ENCODE measurements around the gene ACLY.

Gene ACLY

DNA sequence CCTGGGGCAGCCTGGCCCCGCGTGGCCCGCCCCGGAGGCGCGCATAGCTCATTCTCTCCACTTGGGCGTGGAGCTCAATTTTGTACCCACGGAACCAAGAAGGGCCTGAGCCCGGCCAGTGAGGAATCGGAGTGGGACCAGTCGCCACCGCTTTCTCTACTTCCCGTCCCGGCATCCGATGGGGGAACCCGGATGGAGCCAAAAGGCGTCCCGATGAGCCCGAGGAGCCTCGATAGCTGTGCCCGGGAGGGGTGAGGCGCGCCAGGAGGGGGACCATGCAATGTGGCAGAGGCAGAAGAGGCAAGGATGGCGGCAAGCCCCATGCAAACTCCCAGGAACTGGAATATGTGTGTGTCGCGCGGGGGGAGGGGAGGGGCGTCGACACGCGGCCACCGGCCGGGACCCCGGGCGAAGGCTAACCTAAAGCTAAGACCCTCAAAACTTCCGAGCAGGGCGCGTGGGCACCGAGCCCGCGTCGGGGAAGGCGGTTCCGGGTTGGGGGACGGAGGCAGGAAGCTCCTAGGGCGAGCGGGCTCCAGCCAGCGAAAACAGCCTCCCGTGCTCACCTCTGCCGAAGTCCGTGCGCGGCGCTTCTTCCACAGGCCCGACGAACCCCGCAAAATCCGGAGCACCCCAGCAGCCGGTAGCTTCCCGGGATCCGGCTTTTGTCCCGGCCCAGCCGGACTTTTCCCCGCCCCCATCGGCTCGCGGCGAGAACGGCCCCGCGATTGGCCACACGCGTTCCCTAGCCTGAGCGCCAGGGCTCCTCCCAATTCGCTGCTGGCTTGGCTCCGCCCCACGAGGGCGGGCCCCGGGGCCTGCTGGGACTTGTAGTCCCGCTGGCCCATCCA, at the start of gene ACLY:
ACLY (minus strand) TSS at position 638 of the 851 bp plus-strand sequence. CDS start 5,078 bp downstream, outside the sequence.
- Mint-ChIP-seq H3K27me3 (no peaks in the 10 kb centered on the region), H3K9me3 (no peaks in the 10 kb centered on the region), H3K4me1 (peaks cover 31% of the 10 kb centered on the region), H3K36me3 (peaks cover 2% of the 10 kb centered on the region), H3K27ac (peak within 1 kb of the TSS; percentile 80), H3K4me3 (peak within 1 kb of the TSS; percentile 89)

DNA sequence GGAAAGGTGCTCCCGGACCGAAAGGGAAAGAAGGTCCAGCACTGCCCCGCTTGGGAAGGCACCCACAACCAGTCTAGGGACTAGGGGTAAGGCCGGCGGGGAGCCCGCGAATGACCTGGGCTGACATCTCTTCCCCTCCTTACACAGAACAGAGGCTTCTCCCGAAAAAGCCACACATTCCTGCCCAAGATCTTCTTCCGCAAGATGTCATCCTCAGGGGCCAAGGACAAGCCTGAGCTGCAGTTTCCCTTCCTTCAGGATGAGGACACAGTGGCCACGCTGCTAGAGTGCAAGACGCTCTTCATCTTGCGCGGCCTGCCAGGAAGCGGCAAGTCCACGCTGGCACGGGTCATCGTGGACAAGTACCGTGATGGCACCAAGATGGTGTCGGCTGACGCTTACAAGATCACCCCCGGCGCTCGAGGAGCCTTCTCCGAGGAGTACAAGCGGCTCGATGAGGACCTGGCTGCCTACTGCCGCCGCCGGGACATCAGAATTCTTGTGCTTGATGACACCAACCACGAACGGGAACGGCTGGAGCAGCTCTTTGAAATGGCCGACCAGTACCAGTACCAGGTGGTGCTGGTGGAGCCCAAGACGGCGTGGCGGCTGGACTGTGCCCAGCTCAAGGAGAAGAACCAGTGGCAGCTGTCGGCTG, 49.3 kb upstream of the ACLY start:
- H3K27me3 Mint-ChIP-seq = no peaks in the 10 kb centered on the region
- H3K4me3 Mint-ChIP-seq = peak overlapping the region; percentile 87
- H3K9me3 Mint-ChIP-seq = no peaks in the 10 kb centered on the region
- H3K4me1 Mint-ChIP-seq = peaks cover 48% of the 10 kb centered on the region
- H3K36me3 Mint-ChIP-seq = no peaks in the 10 kb centered on the region
- H3K27ac Mint-ChIP-seq = peak overlapping the region; percentile 84

DNA sequence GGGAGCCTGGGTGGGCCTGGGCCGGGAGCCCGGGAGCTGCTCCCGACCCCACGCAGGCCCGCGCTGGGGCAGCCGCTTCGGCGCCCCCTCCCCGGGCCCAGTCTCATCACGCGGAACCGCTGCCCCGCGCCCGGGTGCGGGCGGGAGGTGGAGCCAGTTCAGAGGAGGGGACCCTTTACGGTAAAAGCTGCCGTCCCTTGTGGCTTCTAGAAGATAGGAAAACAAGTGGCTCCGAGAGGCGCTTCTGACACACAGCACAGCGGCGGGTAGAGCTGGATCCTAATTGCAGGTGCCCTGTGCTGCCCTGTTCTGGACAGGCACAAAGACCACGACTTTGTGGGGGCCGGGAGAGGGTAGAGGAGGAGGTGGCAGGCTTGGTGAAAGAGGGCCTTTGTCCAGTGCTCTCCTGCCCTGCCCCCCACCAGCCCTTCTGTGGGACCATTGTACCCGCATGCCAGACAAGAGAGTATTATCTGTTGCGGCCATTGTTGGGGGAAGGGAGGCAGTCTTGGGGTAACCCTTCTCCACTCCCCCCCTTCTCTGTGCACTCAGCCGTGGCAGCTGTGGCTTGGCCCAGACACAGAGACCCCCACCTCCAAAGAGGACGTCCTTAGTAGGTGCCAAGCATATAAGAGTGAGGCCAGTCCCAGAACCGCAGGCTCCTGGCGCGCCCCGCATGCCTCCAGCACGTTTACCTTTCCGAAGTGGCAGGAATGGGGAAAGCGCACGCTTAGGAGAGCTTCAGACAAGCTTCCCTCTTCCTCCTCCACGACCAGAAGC, 48.6 kb upstream of the ACLY start:
- Mint-ChIP-seq H3K27ac (peak overlapping the region; percentile 84), H3K9me3 (no peaks in the 10 kb centered on the region), H3K4me3 (peak overlapping the region; percentile 87), H3K4me1 (peaks cover 44% of the 10 kb centered on the region), H3K36me3 (no peaks in the 10 kb centered on the region), H3K27me3 (no peaks in the 10 kb centered on the region)

DNA sequence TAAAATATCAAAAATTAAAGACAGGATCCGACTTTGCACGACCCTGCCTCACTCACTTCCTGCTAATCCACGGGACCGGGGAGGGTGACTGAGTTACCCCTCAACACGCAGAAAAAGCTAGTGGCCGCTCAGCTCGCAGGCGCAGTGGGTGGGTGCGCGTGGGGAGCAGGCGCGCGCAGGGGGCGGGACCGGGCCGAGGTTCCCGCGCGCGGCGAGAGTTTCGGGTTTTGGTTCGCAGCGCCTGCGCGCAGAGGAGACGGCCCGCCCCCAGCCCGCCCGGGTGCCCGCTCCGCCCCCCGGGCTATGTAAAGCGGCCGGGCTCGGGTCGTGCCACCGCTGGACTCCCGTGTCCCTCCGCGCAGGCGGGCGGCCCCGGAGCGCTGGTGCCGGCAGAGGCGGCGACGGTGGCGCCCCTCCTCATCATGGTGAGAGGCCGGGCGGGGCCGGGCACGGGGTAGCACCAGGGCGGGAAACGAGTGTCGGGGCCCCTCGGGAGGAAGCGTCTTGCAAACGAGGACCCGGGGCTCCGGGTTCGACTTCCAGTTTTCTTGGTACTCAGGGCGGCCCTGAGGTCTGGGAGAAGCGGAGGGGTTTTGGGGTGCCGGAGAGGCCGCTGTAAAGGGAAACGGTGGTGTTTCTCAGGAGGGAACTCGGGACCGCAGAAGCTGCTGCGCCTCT, 47.9 kb upstream of the ACLY start, which contains the start of gene CNP:
CNP (plus strand) TSS at position 333 of the 678 bp plus-strand sequence; CDS start at position 423, 90 bp downstream.
- Mint-ChIP-seq H3K4me3 (peak within 1 kb of the TSS; percentile 87), H3K27ac (peak within 1 kb of the TSS; percentile 84), H3K27me3 (no peaks in the 10 kb centered on the region), H3K9me3 (no peaks in the 10 kb centered on the region), H3K4me1 (peaks cover 42% of the 10 kb centered on the region), H3K36me3 (no peaks in the 10 kb centered on the region)

DNA sequence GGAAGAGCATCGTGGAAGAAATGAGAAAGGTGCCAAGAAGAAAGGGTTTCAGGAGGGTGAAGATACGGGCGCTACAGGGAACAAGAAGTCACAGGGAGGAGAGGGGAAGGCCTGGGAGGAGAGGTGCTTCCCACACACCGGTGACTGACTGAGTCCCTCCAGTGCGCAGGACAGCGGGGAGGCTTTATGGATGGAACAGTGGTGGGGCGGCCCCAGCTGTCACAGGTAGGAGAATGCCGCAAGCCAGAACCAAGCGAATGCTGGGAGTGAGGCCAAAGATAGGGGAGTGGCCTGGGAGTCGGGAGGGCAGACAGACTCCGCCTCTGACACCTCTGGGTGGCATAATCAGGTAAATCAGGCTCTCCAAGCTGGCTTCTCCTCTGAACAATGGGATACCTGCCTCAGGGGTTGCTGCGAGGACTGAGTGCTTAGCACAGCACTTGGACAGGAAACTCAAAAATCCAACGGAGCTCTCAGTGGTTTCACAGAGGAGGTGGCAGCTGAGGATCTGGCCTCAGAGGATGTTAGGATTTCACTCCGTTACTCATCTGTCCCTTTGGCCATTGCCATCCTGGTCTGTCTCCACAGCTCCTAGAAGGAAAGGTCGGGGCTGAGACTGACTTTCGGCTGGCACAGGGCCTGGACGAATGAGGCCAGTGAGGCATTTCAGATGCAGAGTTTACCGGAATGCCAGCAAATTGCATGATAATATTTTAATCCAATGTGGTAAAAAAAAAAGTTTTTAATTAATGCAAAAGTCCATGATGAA, 47.1 kb upstream of the ACLY start:
- H3K27me3 Mint-ChIP-seq = no peaks in the 10 kb centered on the region
- H3K27ac Mint-ChIP-seq = peak overlapping the region; percentile 73
- H3K4me1 Mint-ChIP-seq = peaks cover 37% of the 10 kb centered on the region
- H3K9me3 Mint-ChIP-seq = no peaks in the 10 kb centered on the region
- no peaks in the 10 kb centered on the region for H3K36me3 Mint-ChIP-seq
- peak overlapping the region; percentile 87 for H3K4me3 Mint-ChIP-seq

DNA sequence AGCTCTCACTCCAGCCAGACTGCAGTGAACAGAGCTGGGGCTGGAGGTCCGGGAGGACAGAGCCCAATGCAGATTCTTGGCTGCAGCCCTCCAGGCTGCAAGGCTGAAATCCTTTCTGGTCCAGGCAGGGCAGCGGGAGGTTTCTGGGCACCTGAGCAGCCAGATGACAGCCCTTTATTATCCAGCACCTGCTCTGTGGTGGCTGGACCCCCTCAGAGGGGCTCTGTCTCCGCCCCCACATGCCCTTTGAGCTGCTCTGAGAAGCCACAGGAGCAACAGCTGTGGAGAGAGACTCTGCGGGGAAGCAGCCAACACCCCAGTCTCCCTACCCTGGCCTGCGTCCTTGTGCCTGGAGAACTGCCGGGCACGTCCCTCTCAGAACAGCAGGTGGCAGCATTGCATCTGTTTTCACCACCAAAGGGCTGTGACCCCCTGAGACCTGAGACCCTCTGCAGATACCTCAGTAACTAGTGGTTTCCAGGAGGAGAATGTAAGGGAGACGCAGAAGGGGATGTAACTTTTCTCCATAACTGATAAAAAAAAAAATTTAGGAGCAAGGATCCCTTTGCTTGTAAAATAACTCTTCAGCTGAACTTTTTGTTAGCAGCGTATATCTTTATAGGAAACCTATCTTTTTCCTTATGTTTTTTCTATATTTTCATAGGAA, 44.1 kb upstream of the ACLY start:
- Mint-ChIP-seq H3K9me3 (no peaks in the 10 kb centered on the region), H3K27ac (no peak overlapping the region), H3K36me3 (no peaks in the 10 kb centered on the region), H3K27me3 (no peaks in the 10 kb centered on the region), H3K4me3 (no peak overlapping the region), H3K4me1 (peaks cover 16% of the 10 kb centered on the region)

DNA sequence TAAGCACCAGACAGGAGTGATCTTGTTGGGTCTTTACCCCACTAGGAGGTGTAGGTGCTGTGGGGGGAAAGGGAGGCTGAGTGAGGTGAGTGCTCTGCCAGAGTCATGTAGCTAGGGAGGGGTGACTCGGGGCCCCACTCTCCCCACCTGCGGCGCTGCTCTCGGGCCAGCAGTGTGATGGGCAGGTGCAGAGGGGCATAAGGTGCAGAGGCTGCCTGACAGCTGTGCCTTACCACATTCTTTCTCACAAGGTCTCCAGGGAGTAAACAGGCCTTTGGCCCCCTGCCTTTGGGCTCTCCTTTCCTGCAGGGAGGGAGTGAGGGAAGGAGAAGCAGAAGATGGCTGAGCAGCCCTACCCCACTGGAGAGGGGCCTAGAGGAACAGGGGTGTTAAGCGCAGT, 43.4 kb upstream of the ACLY start:
- Mint-ChIP-seq H3K4me3 (no peak overlapping the region), H3K27ac (no peak overlapping the region), H3K27me3 (no peaks in the 10 kb centered on the region), H3K36me3 (no peaks in the 10 kb centered on the region), H3K9me3 (no peaks in the 10 kb centered on the region), H3K4me1 (peaks cover 12% of the 10 kb centered on the region)

DNA sequence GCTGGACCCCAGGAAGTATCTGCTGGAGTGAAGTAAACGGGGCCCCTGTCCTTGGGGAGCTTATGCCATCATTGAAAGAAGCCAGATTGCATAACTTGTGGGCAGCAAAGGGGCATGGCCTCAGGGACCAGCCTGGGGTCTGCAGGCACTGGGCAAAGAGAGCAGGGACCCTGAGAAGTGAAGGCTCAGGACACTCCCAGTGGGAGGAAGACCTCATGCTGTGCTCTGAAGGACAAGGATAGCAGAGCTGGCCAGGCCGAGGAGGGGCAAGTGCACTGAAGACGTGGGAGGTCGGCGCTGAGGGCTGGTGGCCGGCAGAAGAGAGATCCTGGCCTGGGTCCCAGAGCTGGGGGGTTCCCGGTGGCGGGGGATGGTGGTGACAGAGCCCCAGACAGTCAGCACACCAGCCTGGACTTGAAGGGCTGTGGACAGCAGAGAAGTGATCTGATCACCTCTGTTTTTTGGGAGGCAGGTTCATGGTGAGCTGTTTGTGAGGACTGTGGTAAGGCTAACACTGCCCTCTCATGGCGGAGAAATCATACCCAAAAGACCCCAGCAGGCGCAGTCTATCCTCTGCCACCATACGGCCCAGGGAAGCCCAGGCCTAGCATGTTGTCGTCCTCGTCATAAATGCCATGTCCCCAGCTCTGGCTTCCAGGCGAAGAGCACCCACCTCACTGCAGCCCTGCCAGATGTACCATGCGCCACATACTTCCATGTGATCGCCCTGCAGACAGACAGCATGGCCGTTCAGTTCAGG, 40.8 kb upstream of the ACLY start:
- Mint-ChIP-seq H3K27ac (no peak overlapping the region), H3K27me3 (no peaks in the 10 kb centered on the region), H3K4me1 (no peaks in the 10 kb centered on the region), H3K4me3 (no peak overlapping the region), H3K36me3 (no peaks in the 10 kb centered on the region), H3K9me3 (no peaks in the 10 kb centered on the region)

DNA sequence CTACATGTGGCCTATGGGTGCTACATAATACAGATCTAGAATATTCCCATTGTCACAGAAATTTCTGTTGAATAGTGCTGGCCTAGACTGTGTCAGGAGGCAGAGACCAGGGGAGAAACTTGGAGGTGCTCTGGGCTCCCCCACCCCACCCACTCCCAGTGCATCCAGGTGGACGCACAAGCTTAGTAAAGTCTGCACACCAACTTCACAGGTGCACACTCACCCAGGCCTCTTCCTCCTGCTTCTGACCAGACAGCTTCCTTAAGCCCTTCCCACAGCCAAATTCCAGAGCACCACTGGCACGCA, 40.2 kb upstream of the ACLY start:
- Mint-ChIP-seq H3K4me1 (no peaks in the 10 kb centered on the region), H3K36me3 (no peaks in the 10 kb centered on the region), H3K4me3 (no peak overlapping the region), H3K27me3 (no peaks in the 10 kb centered on the region), H3K9me3 (no peaks in the 10 kb centered on the region), H3K27ac (no peak overlapping the region)

DNA sequence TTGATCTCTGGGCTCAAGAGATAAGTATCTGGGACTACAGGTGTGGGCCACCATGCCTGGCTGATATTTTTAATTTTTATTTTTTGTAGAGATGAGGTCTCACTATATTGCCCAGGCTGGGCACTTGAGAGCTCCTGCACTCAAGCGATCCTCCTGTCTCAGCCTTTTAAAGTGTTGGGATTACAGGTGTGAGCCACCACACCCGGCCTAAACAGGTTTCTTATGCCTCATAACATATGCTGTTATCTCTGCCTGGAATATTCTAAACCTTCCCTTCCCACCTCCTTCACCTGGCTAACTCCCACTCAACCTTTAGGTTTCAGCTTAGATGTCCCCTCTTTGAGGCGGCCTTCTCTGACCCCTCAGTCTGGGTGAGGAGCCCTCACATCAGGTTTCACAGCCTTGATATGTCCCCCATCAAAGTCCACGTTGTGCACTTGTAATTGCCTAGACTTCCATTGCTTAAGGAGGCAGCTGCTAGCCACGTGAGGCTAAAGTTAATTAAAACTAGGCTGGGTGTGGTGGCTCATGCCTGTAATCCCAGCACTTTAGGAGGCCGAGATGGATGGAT, 39.2 kb upstream of the ACLY start:
- Mint-ChIP-seq H3K4me1 (no peaks in the 10 kb centered on the region), H3K36me3 (no peaks in the 10 kb centered on the region), H3K4me3 (no peak overlapping the region), H3K9me3 (no peaks in the 10 kb centered on the region), H3K27me3 (no peaks in the 10 kb centered on the region), H3K27ac (no peak overlapping the region)

DNA sequence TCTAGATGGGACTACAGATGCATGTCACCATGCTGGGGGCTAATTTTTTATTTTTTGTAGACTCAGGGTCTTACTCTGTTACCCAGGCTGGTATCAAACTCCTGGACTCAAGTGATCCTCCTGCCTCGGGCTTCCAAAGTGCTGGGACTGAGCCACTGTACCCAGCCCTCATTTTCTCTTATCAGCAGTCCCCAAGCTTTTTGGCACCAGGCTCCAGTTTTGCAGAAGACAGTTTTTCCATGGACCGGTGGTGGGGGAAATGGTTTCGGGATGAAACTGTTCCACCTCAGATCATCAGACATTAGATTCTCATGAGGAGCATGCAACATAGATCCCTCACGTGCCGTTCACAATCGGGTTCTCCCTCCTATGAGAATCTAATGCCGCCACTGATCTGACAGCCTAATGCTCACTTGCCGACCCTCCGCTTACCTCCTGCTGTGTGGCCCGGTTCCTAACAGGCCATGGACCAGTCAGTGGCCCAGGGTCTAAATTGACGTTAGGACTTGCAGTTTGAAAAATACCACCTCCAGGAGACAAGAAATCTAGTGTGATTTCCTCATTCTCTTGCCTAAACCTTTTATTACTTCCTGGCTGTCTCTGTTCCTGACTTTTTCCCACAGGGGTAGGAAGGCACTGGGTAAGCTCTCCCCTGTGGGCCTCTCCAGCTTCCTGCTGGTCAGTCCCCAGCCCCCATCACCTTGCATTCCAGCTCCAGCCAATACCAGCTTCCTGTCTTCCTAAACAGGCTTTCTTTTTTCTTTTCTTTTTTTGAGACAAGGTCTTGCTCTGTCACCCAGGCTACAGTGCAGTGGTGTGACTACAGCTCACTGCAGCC, 38.5 kb upstream of the ACLY start:
- no peaks in the 10 kb centered on the region for H3K4me1 Mint-ChIP-seq
- H3K4me3 Mint-ChIP-seq = no peak overlapping the region
- H3K36me3 Mint-ChIP-seq = no peaks in the 10 kb centered on the region
- no peak overlapping the region for H3K27ac Mint-ChIP-seq
- H3K27me3 Mint-ChIP-seq = no peaks in the 10 kb centered on the region
- H3K9me3 Mint-ChIP-seq = no peaks in the 10 kb centered on the region

DNA sequence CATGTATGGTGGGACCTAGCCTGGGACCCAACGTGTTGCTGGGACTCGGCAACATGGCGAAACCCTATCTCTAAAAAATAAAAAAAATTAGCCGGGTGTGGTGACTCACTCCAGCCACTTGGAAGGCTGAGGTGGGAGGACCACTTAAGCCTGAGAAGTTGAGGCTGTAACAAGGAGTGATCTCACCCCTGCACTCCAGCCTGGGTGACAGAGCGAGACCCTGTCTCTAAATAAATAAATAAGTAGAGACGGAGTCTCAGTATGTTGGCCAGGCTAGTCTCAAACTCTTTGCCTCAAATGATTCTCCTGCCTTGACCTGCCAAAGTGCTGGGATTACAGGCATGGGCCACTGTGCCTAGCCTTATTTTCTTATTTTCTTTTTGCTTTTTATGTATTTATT, 37.8 kb upstream of the ACLY start:
- Mint-ChIP-seq H3K27me3 (no peaks in the 10 kb centered on the region), H3K9me3 (no peaks in the 10 kb centered on the region), H3K4me3 (no peak overlapping the region), H3K36me3 (no peaks in the 10 kb centered on the region), H3K27ac (no peak overlapping the region), H3K4me1 (no peaks in the 10 kb centered on the region)

Data from activated naive CD4-positive, alpha-beta T cell treated with anti-CD3 and anti-CD28 coated beads, Interleukin-2, amount 50 U/mL, for 24 hours (primary cell).